ENCODE results near the gene KLHDC8B. TPM values are rescaled to one million over a fixed set of nuclear protein-coding genes. Genes with fewer than 3 reads are reported as not detected.
A peak's percentile ranks its signal among the peaks of the same experiment; 100 is the strongest.

KLHDC8B gene
- polyA plus RNA-seq (ENCODE audit: insufficient read length in 3 of 3) = 10 to 100 TPM; 38.9 to 45.9 (median 40.0) TPM
- long read RNA-seq, donor 1, transcript KLHDC8B-201 (6 exons, 1,959 nt) = major isoform, 5 of 5 reads
- long read RNA-seq, donor 1, partial matches to known transcripts = 0 of 5 reads
- long read RNA-seq, donor 1, other reads (novel, unspliced or antisense) = 0 of 5 reads
- long read RNA-seq, donor 2, transcript KLHDC8B-201 (6 exons, 1,959 nt) = major isoform, 5 of 6 reads
- long read RNA-seq, donor 2, partial matches to known transcripts = 0 of 6 reads
- long read RNA-seq, donor 2, other reads (novel, unspliced or antisense) = 0 of 6 reads
- long read RNA-seq, donor 3, transcript KLHDC8B-201 (6 exons, 1,959 nt) = major isoform, 5 of 5 reads
- long read RNA-seq, donor 3, partial matches to known transcripts = 0 of 5 reads
- long read RNA-seq, donor 3, other reads (novel, unspliced or antisense) = 0 of 5 reads
- long read RNA-seq, donor 4, partial matches to known transcripts = 7 of 11 reads
- long read RNA-seq, donor 4, other reads (novel, unspliced or antisense) = 0 of 11 reads
- long read RNA-seq, donor 5 = 0 reads
- long read RNA-seq, donor 6, transcript KLHDC8B-201 (6 exons, 1,959 nt) = major isoform, 9 of 9 reads
- long read RNA-seq, donor 6, partial matches to known transcripts = 0 of 9 reads
- long read RNA-seq, donor 6, other reads (novel, unspliced or antisense) = 0 of 9 reads
- long read RNA-seq, donor 7, transcript KLHDC8B-201 (6 exons, 1,959 nt) = major isoform, 11 of 12 reads
- long read RNA-seq, donor 7, partial matches to known transcripts = 0 of 12 reads
- long read RNA-seq, donor 7, other reads (novel, unspliced or antisense) = 0 of 12 reads
- long read RNA-seq, donor 8, transcript KLHDC8B-201 (6 exons, 1,959 nt) = major isoform, 13 of 30 reads
- long read RNA-seq, donor 8, partial matches to known transcripts = 17 of 30 reads
- long read RNA-seq, donor 8, other reads (novel, unspliced or antisense) = 0 of 30 reads
- long read RNA-seq, donor 9, partial matches to known transcripts = 0 of 3 reads
- long read RNA-seq, donor 9, other reads (novel, unspliced or antisense) = 0 of 3 reads
- long read RNA-seq, donor 10, transcript KLHDC8B-201 (6 exons, 1,959 nt) = major isoform, 7 of 20 reads
- long read RNA-seq, donor 10, partial matches to known transcripts = 13 of 20 reads
- long read RNA-seq, donor 10, other reads (novel, unspliced or antisense) = 0 of 20 reads
- long read RNA-seq, donor 11, partial matches to known transcripts = 0 of 4 reads
- long read RNA-seq, donor 11, other reads (novel, unspliced or antisense) = 0 of 4 reads
- long read RNA-seq, donor 12, partial matches to known transcripts = 9 of 11 reads
- long read RNA-seq, donor 12, other reads (novel, unspliced or antisense) = 0 of 11 reads
- long read RNA-seq, donor 13, transcript KLHDC8B-201 (6 exons, 1,959 nt) = major isoform, 11 of 41 reads
- long read RNA-seq, donor 13, partial matches to known transcripts = 29 of 41 reads
- long read RNA-seq, donor 13, other reads (novel, unspliced or antisense) = 0 of 41 reads
- long read RNA-seq, donor 14, transcript KLHDC8B-201 (6 exons, 1,959 nt) = major isoform, 5 of 15 reads
- long read RNA-seq, donor 14, partial matches to known transcripts = 9 of 15 reads
- long read RNA-seq, donor 14, other reads (novel, unspliced or antisense) = 0 of 15 reads
- long read RNA-seq, donor 15, partial matches to known transcripts = 0 of 2 reads
- long read RNA-seq, donor 15, other reads (novel, unspliced or antisense) = 0 of 2 reads
- long read RNA-seq, donor 16, transcript KLHDC8B-201 (6 exons, 1,959 nt) = major isoform, 14 of 14 reads
- long read RNA-seq, donor 16, partial matches to known transcripts = 0 of 14 reads
- long read RNA-seq, donor 16, other reads (novel, unspliced or antisense) = 0 of 14 reads

DNA sequence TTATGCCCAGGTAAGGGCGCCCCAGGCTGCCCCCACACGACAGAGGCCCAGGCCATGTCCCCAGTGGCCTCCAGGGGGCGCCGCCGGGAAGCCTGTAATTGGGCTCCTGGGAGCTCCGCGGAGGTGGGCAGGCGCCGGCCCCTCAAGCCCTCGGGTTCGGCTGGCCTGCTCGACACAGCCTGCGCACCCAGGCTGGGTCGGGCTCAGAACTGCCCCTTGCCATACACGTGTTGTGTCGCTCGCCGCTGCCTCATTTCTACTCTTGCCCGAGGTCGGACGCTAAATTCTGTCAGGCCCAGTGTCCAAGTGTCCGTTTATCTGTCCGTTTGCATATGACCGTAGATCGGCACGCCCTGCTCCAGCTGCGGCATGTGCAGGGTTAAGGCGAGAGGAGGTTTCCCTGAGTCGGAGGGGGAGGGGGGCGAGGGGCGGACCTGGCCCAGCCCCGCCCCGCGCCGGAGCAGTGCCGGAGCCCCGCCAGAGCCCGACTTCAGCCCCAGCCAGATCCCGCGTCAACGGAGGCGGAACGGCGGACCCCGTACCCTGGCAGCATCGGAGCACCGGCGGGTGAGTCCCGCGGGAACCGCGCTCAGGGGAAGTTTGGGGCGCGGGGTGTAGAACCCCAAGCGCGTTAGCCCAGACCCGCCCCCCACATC is at the start of gene KLHDC8B:
Gene KLHDC8B (plus strand): TSS at position 480 of the 656 bp plus-strand sequence. CDS start 1,172 bp downstream, outside the sequence.
- DNase-seq (ENCODE audit: extremely low read depth in 1 of 11, low read depth in 9 of 11, low spot score in 4 of 11) = peak; percentile 67 to 89 (median 79)

DNA sequence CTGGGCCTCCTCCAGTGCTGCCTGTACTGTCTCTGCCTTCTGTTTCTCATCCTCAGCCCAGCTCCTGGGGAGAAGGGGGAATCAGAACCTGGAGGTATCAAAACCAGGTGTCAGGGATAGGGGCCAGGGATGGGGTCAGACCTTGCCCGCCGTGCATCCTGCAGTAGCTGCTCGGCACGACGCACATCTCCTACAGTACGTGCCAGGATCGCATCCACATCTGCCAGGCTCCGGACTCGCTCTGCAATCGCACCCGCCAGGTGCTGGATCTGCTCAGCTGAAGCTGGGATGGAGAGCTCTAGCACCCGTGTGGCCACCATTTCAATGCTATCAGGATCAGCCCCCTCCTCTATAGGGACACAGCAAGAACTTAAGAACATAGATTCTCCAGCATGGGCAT is 49.4 kb upstream of the KLHDC8B start:
- DNase-seq (ENCODE audit: extremely low read depth in 1 of 11, low read depth in 9 of 11, low spot score in 4 of 11) = no peak

DNA sequence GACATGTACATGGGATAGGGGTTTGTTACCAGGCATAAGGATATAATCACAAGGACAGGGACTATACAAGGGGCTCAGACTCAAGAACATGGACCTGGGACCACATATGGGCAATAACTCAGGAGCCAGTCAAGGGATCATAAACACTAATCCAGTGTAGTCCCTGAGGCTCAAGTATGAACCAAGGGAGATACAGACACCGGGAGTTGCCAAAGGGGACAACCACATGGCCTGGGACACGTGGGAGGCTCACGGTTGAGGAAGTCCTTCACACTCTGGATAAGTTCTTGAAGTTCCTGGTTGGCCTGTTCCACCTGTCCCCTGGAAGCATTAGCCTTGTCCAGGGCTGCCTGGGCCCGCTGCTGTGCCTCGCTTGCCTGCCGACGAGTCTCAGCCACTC is 48.9 kb upstream of the KLHDC8B start:
- DNase-seq (ENCODE audit: extremely low read depth in 1 of 11, low read depth in 9 of 11, low spot score in 4 of 11) = no peak

DNA sequence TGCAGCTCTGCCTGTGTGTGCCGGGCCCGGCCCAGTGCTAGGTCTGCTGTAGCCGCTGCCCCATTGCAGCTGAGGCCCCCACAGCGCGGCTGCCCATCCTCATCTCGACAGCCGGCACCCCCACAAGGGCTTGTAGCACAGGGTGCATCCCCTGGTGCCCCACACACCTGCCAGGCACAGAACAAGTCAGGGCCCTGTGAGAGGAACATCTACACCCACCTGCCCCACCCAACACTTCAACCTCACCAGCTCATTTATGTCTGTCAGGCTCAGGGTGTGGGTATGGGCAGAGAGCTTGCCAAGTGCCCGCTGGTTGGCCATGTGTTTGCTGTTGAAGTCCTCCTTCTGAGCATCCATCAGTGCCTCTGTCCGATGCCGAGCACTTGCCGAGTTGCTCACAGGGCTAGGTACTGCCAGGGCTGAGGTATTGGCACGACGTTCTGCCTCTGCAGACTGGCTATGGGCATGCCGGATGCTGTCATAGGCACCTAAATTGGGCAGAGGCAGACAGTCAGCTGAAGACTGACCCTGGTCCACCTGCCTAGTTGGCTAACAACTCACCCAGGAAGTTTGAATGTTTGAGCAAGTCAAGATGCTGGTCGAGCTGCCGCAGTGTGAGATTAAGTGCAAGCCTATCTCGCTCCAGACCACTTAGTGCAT is 48.4 kb upstream of the KLHDC8B start:
- DNase-seq (ENCODE audit: extremely low read depth in 1 of 11, low read depth in 9 of 11, low spot score in 4 of 11) = no peak

DNA sequence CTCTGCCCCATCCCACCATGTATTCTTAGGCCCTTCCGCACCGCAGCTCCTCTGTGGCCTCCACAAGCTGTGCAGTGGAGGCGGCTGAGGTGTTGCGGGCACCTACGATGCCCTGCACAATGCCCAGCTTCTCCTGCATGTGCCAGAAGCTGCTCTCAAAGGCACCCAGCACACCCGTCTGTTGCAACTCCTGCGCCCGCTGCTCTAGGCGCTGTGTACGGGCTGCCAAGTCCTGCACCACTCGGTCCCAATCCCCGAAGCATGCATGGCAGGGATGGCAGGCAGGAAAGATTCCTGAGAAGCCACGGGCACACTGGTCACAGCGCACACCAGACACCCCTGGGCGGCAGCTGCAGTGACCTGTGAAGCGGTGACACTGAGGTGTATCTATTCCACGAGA is 47.7 kb upstream of the KLHDC8B start:
- no peak for DNase-seq (ENCODE audit: extremely low read depth in 1 of 11, low read depth in 9 of 11, low spot score in 4 of 11)

DNA sequence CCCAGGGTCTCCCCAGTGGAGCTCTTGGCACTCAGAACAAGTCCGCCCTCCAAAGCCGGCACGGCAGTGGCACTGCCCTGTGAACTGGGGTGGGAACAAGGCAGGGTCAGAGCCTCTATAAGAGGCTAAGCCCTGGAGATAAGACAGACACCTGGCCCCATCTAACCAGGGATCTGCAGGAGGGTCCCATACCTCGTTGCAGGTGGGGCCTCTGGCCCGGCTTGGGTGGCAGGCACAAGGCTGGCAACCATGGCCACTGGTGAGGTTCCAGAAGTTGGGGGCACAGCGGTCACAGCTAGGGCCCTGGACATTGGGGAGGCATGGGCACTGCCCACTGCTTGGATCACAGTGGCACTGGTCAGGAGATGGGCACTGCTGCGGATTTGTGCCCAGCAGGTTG is 47.2 kb upstream of the KLHDC8B start:
- DNase-seq (ENCODE audit: extremely low read depth in 1 of 11, low read depth in 9 of 11, low spot score in 4 of 11) = no peak

DNA sequence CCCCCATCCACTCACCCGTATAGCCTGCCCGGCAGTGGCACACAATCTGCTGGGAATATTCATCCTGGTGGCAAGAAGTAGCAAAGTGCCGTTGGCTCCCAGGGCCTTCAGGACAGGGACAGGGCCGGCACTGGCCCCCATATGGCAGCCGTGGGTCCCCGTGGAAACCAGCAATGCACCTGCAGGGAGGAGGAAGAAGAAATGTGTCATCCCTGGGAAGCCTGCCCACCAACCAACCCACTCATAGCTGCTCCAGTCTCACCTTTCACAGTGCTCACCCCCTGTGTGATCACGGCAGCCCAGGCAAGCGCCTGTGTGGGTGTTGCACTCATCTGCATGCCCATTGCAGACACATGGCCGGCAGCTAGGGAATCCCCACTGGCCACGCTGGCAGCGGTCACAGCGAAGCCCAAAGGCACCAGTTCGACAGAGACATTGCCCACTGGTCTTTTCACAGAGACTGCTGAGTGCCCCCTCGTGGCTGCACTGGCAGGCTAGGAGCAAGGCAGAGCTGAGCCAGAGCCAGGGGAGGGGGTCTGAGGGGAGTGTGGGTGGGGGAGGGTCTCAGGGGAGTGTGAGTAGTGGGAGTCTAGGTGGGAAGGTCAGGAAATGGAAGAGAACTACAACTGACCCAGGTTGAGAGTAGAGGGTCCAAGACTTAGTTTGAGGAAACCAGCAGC is 46.3 kb upstream of the KLHDC8B start:
- DNase-seq (ENCODE audit: extremely low read depth in 1 of 11, low read depth in 9 of 11, low spot score in 4 of 11) = no peak

DNA sequence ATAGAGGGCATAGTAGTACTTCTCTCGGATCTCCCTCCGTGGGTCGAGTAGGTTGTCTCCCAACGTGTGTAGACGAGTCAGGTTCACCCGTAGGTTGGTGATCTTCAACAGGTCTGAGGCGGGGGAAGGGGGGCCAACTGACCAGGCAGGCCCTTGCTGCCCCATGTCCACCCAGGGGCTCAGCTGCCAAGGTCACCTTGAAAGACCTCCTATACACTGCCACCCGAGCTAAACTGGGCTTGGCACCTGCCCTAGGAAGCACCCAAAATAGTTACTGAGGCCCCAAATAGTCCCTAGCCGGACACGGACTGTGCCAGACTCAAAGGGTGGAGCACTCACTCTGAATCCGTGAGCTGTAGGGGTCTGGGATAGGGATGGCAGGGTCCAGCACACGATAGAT is 40.4 kb upstream of the KLHDC8B start:
- DNase-seq (ENCODE audit: extremely low read depth in 1 of 11, low read depth in 9 of 11, low spot score in 4 of 11) = no peak

DNA sequence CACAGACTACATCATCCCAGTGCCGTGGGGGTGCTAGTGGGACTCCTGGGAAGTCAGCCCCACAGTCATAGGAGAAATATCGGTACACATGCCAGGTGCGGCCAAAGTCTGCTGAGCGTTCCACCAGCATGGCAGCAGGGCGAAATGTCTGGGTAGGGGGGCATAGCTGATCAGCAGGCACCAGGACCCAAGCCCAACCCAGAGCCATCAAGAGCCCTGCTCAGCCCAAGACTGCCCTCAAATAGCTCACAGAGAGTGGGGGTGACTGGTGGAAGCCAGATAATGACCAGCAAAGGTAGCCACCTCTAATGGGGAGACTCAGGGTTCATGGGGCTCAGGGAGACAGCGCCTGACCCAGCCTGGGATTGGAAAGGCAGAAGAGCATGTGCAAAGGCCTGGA is 39.8 kb upstream of the KLHDC8B start:
- no peak for DNase-seq (ENCODE audit: extremely low read depth in 1 of 11, low read depth in 9 of 11, low spot score in 4 of 11)

DNA sequence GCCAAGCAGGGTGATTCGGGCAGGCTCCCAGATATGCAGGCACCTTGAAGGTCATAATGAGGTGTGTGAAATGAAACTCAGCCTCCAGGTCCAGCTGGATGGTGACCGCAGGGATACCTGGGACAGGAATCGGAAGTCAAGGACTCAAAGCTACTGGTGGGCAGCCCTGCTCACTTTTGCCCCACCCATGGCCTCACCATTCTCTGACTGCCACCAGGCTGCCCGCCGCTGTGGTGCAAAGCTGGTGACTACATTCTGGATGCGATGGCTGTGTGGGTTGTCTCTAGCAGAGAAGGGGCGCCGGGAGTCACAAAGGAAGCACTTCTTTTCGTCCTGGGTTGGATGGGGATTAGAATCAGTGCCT is 39.3 kb upstream of the KLHDC8B start:
- no peak for DNase-seq (ENCODE audit: extremely low read depth in 1 of 11, low read depth in 9 of 11, low spot score in 4 of 11)

DNA sequence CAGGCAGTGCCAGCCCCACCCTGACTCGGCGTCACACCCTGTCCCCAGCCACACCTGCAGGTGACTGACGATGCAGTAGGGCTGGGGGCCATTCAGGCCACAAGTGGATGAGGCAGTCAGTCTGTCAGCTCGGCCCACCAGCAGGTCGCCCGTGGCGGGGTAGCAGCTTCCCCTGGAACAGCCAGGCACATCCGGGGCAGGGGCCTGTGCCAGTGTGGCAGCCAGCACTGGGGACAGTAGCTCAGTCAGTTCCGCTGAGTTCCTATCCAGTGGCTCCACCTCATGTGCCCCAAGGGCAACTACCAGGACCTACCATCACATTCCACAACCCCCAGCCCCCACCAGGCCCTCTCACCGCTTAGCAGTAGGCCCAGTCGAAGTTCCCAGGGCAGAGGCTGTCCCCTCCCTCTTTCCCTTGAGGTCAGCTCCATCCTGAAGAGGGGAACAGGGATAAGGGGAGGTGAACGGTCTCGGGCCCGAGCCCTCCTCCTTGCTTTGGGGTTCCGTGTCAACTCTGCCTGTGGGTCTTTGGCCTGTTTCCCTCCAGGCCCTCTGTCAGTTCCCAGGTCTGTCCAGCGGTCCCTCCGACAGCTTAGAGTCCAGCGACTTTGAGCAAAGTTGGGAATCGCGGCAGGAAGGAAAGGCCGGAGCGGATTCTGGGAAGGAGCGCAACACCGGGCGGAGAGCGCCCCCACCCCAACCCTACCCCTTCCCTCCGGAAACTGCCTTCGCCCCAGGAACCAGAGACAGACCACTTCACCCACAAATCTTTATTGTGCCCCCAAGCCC is 38.8 kb upstream of the KLHDC8B start, which contains the start of gene LAMB2:
Gene LAMB2 (minus strand): TSS at position 614 of the 789 bp plus-strand sequence. CDS start 183 bp downstream, at position 431.
- DNase-seq (ENCODE audit: extremely low read depth in 1 of 11, low read depth in 9 of 11, low spot score in 4 of 11) = peak; percentile 46 to 87 (median 73)

DNA sequence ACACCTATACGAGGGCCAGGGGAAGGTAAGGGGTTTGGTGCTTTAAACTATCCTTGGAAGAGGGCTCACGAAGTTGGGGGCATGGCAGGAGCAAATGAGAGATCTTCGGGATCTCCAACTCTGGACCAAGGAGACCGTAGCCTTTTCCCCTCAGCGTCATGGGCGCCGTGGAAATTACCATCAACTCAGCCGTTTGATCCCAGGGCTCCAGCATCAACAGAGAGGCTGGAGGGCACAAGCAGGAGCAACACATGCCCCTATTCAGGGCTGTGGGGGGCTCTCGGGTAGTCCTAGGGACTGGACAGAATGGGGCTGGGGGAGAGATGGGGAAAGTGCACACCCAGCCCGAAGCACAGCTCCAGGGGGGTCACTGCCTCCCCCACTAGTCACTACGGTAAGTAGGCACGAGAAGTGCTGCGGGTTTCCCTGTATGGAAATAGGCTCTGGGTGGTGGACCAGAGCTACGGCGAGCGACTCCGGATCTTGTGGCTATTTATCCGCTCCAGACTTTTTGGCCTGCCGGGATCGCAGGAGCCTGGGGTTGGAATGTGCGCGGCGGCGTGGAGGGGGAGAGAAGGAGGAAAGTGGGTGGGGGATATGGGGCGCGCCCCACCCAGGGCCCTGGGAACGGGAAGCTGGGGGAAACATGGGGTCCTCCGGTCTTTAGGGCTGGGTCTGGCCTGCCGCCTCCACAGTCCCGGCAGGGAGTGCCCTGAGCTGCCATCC is 38.0 kb upstream of the KLHDC8B start:
- peak; percentile 66 to 92 (median 83) for DNase-seq (ENCODE audit: extremely low read depth in 1 of 11, low read depth in 9 of 11, low spot score in 4 of 11)

DNA sequence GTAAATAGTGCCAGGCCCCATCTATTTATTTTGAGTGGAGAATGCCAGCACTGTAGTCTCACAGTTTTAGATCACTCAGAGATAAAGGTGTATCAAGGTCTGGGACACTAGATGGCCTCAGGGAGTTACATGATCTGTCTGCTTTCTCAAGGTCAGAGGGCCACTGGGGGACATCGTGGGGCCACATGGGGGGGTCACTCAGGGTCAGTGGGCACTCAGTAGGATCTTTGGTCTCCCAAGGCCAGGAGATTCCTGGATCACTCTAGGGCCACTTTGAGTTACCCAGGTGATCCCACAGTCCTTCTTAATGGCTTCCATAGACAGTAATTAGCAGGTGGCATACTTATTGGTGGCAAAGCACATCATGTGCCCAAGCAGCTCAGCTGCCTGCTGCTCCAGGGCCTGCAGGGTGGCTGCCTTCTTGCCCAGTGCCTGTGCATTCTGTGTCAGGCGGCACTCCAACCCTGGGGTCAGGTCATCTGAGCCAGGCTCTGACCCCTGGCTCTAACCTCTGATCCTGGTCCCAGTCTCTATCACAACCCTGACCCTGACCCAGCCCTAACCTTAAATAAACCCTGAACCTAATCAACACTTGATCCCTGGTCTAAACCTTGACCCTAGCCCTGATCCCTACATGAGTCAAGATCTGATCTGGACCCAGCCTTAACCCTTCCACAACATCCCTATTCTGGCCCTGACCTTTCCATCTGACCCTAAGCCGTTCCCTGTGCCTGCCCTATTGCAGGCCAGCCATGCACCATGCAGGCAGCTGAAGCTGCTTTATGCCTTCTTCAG is 36.7 kb upstream of the KLHDC8B start:
- no peak for DNase-seq (ENCODE audit: extremely low read depth in 1 of 11, low read depth in 9 of 11, low spot score in 4 of 11)

DNA sequence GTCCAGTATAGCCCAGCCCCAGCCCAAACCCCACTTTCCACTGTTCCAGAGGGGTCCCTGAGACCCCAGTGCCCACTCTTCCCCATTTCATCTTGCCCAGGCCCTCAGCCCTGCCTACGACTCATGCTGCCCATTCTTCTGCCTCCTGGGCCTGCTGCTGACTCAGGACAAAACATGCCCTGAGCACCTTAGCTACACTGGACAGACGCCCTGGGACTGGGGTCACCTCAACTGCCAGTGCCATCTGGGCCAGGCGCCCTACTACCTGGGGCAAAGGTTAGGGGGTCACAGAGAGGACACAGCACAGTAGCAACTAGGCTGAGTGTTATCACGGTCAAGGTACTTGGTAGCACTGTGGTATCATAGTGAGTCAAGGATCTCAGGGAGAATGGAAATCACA is 35.9 kb upstream of the KLHDC8B start:
- DNase-seq (ENCODE audit: extremely low read depth in 1 of 11, low read depth in 9 of 11, low spot score in 4 of 11) = no peak
